NCI-H69 (cell line): ENCODE data around the gene CDH23.
A peak's percentile ranks its signal among the peaks of the same experiment; 100 is the strongest.

Experiments used
- DNase-seq: peaks from one replicate; lab custom pipeline; 2025; lab: John Stamatoyannopoulos, UW

The CDH23 gene

GRCh38 chr10:71640607-71641006, 243.9 kb downstream of the CDH23 start:
- DNase-seq: no peak

- DNase-seq: no peak
These were observed 244.7 kb downstream of the CDH23 start for GRCh38 chr10:71641449-71641848.

GRCh38 chr10:71641986-71642385, 245.3 kb downstream of the CDH23 start:
- no peak for DNase-seq

GRCh38 chr10:71643904-71644303, 247.2 kb downstream of the CDH23 start:
- peak; percentile 16 for DNase-seq

GRCh38 chr10:71644307-71645180, 247.8 kb downstream of the CDH23 start:
- DNase-seq: no peak

DNA sequence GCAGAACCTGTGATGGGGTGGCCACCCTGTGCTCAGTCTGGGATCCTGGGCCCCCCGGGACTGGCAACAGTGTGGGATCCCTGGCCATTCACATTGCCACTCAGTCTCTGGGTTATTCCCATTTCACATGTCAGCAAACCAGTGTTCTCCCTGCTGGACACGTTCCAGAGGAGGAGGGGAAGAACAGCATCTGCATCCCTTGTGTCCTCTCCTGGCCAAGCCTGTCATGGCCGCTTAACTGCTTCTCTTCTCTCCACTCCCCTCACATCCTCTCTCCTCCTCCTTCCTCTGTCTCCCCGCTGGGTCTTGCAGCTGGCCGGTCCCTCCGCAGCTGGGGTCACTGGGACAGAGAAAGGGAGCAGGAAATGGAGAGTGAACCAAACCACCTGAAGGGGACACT, 248.5 kb downstream of the CDH23 start:
- DNase-seq: peak; percentile 39

DNA sequence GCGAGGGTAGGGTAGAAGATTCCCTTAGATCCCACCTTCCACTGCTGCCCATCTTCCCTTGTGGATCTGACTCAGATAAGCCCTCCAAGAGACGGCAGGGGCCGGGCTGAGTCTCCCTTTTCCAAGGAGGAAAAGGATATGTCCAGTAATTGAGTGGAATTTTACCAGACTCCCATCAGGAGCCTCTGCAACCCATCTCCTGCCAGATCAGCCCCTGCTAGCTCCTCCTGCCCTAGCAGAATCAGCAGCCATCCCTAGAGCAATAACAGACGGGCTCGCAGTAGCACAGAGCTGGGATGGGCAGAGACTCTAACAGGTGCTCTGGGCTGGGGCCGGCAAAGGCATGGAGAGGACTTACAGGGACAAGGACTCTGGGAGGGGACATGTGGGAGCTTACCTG, 249.3 kb downstream of the CDH23 start:
- DNase-seq: no peak

- DNase-seq: no peak
These were observed 250.0 kb downstream of the CDH23 start for GRCh38 chr10:71646592-71647292.

- peak; percentile 90 for DNase-seq
These were observed 251.0 kb downstream of the CDH23 start for GRCh38 chr10:71647526-71648253.

DNA sequence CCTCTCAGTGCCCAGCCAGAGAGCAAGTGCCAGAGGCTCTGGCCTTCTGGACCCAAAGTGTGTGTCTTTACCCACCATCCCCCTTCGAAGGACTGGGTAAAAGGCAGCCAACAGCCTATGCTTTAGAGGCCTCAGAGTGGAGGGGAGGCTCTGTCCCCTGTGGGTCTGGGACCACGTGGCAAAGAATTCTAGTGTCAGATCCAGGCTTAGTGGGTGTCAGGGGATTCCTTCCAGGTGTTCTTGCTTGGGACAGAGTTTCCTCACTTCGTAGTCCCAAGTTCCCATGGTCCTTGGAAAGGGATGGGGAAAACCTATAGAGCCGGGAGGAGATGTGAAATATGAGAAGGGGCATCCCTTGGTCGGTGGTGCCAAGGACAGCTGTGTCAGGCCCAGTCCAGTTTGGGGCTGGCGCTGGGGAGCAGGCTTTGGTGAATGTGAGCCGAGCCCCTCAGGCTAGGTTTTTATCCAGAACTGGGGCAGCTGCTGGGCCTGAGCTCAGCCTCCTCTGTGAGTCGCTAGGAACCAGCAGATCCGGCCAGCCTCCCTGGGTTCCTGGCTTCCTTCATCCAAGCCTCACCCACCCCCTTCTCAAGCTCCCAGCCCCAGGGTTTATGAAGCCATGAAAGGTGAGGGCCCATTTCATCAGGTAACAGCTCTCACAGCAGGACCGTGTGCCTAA, 251.7 kb downstream of the CDH23 start:
- DNase-seq: no peak

- peak; percentile 49 for DNase-seq
These were observed 252.2 kb downstream of the CDH23 start for GRCh38 chr10:71648933-71649320.

DNA sequence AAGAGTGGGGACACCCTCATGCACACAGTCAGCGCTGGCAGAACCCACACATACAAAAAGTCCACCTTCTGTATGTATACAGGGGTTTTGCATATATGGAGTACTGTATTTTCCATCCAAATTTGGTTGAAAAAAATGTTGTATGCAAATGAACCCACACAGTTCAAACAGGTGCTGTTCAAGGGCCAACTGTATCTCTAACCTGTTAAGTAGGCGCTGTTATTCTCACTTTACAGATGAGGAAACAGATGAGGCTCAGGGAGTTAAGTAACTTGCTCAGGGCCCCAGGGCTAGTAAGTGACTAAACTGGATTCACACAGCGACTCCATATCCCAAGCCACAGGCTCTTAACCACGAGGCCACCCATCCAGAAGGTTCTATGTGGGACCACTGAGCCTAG, 252.9 kb downstream of the CDH23 start:
- no peak for DNase-seq

DNA sequence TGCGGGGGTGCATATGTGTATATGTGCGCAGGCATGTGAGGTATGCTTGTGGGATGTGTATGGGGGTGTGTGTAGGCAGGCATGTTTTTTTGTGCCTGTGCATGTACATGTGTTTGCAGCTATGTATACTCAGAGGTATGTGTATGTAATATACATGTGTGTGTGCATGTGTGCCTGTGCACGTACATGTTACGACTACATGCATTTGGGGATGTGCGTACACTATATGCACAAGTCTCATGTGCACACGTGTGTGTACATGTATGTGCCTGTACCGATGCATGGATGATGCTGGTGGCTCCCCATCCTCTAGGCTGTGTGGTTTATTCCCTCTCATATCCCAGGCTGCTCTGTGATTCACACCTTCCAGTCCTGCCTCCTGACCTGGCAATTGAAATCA, 253.7 kb downstream of the CDH23 start:
- no peak for DNase-seq

GRCh38 chr10:71651428-71651827, 254.7 kb downstream of the CDH23 start:
- DNase-seq: no peak

- no peak for DNase-seq
These were observed 255.2 kb downstream of the CDH23 start for GRCh38 chr10:71651928-71652327.

DNA sequence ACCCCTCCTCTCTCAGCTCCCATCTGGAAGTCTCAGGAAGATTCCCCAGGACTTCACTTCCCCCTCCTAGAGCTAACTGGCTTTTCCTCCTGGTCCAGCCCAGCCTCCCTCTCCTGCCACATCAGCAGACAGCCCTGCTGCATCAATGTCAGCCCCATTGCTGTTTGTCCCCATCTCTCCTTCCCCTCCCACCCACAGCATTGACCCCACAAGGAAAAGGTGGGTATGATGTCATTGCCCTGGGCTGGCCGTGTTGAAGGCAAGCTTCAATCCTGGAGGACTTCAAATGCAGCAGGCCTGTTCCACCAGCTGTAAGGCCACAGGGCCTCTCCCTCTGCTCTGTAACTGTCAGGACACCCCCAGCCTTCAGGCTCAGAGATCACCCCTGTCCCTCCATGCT, 256.3 kb downstream of the CDH23 start:
- DNase-seq: no peak

- no peak for DNase-seq
These were observed 259.5 kb downstream of the CDH23 start for GRCh38 chr10:71656220-71656619.

DNA sequence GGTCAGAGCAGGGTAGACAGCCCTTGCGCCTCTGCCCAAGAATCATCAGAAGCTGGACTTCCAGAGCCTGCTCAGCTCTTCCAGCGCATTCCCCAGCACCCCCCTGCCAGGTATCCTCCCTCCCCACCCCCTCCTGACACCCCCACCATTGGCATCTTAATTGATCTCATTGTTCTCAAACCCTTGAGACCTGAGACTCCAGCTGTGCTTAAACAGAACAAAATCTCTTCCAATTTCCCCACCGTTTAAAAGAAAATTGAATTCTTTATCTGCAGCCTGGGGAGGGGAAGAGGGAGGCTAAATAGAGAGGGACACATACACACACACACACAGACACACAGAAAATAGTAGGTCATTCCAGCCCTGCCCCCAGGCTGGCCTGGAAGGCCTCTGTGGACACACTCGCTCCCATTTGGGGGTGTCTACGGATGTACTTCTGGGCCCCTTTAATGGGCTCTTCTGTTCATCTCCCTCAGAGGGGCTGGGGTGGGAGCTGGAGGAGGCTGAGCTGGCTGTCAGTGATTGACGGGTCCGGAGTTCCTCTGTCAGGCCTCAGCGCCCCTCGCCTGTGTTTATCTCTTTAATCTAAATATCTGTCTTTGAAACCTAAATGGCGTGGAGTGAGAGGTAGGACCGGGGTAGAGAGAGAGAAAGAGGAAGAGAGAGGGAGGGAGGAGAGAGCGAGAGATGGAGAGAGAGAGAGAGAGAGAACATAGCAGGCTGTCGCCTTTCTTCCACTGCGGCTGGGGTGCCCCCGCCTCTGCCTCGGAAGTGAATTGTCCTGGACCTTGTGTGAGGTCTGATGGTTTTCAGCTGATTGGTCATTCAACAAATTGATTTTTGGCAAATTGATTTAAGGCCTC, 261.1 kb downstream of the CDH23 start:
- peak; percentile 6 for DNase-seq

GRCh38 chr10:71658467-71658745, 261.7 kb downstream of the CDH23 start:
- DNase-seq: no peak

DNA sequence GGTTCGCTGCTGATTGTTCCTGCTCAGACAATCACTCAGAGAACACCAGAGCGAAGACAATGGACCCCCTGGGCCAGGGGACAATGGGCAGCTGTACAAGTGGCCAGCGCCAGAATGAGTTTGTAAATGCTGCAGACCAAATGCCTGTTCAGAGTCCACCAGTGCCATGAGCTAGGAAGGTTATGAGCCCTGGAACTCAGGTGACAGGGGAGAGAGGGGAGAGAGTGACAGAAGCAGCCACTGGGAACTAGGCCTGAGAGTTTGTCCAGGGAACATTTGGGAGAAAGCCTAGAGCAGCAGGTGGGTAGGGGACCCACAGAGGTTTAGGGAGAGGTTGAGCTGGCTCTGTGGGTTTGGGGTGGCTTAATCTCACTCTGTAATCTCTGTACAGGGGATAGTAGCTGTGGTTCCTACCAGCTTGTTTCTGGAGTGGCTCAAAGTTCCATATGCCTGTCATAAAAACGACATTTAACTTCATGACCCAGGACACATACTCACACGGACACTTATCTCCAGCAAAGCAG, 262.5 kb downstream of the CDH23 start:
- DNase-seq: peak; percentile 5

DNA sequence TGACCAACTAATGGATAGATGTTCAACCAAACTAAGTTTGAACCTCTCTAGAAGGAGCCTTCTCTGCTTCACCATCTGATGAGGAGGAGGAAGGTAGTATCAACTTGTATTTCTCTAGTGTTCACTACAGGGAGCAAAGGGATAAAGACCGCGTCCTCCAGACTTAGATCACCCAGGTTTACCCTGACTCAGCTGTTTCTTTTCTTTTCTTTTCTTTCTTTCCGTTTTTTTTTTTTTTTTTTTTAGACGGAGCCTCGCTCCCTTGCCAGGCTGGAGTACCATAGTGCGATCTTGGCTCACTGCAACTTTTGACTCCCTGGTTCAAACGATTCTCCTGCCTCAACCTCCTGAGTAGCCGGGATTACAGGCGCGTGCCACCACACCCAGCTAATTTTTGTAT, 263.0 kb downstream of the CDH23 start:
- no peak for DNase-seq
